Measurements from ENCODE around the gene AGT.
"Not testable (repeated sequence)": the region's sequence is repeated elsewhere in the genome, so short reads cannot be mapped to it uniquely, and the experiment has no call there.

Gene AGT

DNA sequence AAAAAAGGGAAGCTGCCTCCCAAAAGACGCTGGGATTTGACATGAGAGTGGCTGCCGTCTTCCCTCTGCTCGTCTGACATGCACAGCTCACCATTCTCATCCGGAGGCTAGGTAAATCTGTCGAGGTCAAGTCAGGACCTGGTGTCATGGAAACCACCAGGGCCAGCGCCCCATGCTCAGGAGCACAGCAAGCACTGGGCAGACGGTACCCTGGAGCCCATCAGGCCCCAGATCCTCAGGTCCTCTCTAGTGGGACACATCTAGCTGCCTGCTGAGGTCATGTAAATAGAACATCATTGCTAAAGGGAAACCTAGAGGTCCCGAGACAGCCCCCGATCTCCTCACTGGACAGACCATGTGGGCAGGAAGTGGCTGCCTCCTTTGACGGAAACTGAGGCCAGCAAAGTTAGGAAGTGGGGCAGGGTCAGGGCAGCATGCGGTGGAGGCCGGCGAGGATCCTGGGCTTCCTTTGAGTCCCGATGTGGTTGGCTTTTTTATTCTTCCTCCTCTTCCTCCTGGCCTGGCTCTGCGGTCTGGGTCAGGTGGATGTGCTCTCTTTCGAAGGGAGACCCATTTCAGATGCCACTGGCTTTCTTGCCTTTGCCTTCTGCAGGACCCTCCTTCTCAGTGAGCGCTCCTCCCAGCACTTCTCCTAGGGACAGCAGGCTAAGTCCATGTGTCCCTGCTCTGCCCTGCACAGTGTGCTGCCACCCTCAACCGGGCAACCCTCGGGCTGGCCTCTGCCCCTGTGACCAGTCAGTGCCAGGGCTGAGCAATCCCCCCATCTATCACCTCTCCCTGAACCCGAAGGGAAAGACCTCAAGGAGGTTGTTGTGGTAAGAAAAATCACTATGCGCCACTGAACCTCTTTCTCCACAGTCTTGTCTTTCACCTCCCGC, 5.9 kb downstream of the AGT start:
- DNase-seq (ENCODE audit: low read depth) = no peak

- no peak for DNase-seq (ENCODE audit: low read depth)
These were observed 6.8 kb downstream of the AGT start for GRCh38 chr1:230706887-230707731.

- DNase-seq (ENCODE audit: low read depth) = no peak
These were observed 7.8 kb downstream of the AGT start for GRCh38 chr1:230706020-230706699.

GRCh38 chr1:230705289-230706019, 8.5 kb downstream of the AGT start:
- no peak for DNase-seq (ENCODE audit: low read depth)

DNA sequence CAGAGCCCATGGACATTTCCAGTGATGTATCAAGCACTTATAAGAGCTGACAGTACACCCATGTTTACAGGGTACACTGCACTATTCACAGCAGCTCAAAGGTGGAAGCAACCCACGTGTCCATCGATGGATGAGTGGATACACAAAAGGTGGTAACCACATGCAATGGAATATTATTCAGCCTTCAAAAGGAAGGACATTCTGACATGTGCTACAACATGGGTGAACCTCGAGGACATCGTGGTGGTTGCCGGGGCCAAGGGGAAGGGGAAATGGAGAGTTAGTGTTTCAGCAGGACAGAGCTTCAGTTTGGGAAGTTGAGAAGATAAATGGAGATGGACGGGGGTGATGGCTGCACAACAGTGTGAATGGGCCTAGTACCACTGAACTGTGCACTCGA, 9.1 kb downstream of the AGT start:
- DNase-seq (ENCODE audit: low read depth) = no peak

- DNase-seq (ENCODE audit: low read depth) = no peak
These were observed 10.1 kb downstream of the AGT start for GRCh38 chr1:230703679-230704385.

DNA sequence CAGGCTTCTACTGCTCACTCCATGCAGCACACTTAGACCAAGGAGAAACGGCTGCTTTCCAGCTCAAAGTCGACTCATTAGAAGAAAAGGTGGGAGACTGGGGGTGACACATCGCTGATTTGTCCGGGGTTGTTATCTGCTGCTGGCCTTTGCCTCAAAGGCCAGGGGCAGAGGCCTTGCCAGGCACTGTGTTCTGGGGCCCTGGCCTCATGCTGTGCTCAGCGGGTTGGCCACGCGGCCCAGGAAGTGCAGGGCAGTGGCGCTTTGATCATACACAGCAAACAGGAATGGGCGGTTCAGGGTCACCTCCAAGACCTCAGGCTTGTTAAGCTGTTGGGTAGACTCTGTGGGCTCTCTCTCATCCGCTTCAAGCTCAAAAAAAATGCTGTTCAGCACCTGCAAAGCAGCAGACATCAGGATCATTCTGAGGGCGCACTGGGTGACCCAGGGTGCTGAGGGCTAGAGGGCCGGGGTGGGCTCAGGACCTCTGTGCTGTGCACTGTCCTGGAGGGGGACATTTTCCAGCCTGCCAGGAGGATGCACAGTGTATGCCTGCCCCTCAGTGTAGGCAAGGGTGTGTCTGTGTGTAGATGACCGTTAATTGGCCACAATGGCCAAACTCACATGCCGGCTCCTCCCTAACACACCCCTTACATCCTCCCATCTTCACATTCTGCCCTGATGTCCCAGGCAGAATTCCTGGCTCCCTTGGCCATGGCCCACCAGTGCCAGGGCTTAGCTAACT, 10.8 kb downstream of the AGT start:
- no peak for DNase-seq (ENCODE audit: low read depth)

GRCh38 chr1:230701895-230702768, 11.8 kb downstream of the AGT start:
- DNase-seq (ENCODE audit: low read depth) = no peak

DNA sequence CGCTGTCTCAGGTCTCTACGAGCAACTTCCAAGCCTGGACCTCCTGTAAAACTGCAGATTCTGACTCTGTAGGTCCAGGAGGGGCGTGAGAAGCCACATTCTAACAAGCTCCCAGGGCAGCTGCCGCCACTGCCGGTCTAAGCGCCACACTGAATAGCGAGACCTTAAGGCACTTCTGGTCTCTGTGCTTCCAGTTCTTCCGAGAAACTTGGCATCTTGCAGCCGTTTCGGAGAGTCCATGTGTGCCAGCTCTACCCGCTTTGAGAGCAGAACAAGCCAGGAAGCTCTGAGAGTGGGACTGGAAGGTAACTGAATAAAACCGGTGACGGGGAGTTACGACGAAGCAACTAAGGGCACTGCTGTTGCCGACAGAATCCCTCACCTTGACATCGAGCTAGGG, 12.5 kb downstream of the AGT start:
- no peak for DNase-seq (ENCODE audit: low read depth)

- DNase-seq (ENCODE audit: low read depth) = no peak
These were observed 13.8 kb downstream of the AGT start for GRCh38 chr1:230700132-230700531.

GRCh38 chr1:230699716-230700115, 14.2 kb downstream of the AGT start:
- no peak for DNase-seq (ENCODE audit: low read depth)

DNA sequence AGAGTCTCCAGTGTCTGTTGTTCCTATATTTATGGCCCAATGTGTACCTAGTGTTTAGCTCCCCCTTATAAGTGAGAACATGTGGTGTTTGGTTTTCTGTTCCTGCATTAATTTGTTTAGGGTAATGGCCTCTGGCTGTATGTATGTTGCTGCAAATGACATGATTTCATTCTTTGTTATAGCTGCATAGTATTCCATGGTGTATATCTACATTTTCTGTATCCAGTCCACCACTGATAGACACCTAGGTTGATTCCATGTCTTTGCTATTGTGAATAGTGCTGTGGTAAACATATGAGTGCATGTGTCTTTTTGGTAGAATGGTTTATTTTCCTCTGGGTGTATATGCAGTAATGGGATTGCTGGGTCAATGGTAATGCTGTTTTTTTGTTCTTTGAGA, 15.0 kb downstream of the AGT start:
- DNase-seq (ENCODE audit: low read depth) = not testable (repeated sequence)

DNA sequence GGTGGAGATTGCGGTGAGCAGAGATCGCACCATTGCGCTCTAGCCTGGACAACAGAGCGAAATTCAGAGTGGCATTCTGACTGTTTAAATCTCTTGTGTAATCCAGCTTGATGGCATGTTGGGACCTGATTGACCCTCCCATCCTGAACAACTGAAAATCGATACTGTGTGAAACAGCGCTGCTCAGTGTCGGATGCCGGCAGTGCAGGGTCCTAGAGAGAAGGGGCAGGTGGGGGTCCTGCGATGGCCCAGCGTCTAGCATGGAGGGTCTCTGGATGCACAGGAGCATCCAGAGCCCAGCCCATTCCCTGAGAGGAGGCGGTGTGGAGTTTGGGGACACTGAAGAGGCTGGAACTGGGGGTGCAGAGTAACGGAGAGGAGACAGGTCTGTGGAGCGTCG, 15.8 kb downstream of the AGT start:
- DNase-seq (ENCODE audit: low read depth) = no peak

- no peak for DNase-seq (ENCODE audit: low read depth)
These were observed 17.0 kb downstream of the AGT start for GRCh38 chr1:230696722-230697437.

DNA sequence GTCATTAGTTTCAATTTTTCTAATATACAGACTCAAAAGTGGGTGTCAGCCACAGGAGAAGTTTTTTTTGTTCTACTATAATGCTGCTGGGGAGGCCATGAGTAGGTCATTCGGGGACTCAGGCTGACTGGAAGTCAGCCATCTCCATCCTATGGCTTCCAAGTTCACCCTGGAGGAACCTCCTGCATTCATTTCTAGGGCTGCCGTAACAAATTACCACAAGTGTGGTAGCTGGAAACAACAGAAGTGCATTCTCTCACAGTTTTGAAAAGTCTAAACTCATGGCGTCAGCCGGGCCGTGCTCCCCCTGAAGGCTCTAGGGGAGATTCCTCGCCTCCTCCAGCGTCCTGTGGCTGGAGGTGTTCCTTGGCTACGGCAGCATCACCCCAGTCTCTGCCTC, 17.7 kb downstream of the AGT start:
- DNase-seq (ENCODE audit: low read depth) = no peak

- no peak for DNase-seq (ENCODE audit: low read depth)
These were observed 18.9 kb downstream of the AGT start for GRCh38 chr1:230694991-230695390.

GRCh38 chr1:230694464-230694863, 19.5 kb downstream of the AGT start:
- no peak for DNase-seq (ENCODE audit: low read depth)

GRCh38 chr1:230693777-230694176, 20.1 kb downstream of the AGT start:
- DNase-seq (ENCODE audit: low read depth) = no peak

- DNase-seq (ENCODE audit: low read depth) = no peak
These were observed 20.7 kb downstream of the AGT start for GRCh38 chr1:230693221-230693620.
